ENCODE data around the gene PARP1.

The PARP1 gene

GRCh38 chr1:226397955-226398636 is 9.8 kb downstream of the PARP1 start:
- no peak for DNase-seq (ENCODE audit: low spot score)
- TF ChIP-seq CTCF (IDR thresholded peaks at IDR 0.05; ENCODE audit: extremely low read depth, missing control alignments) = no peak

GRCh38 chr1:226397011-226397926 is 10.6 kb downstream of the PARP1 start:
- TF ChIP-seq CTCF (IDR thresholded peaks at IDR 0.05; ENCODE audit: extremely low read depth, missing control alignments) = no peak
- DNase-seq (ENCODE audit: low spot score) = no peak

- no peak for DNase-seq (ENCODE audit: low spot score)
- TF ChIP-seq CTCF (IDR thresholded peaks at IDR 0.05; ENCODE audit: extremely low read depth, missing control alignments) = no peak
Measured at GRCh38 chr1:226395753-226396152, 12.1 kb downstream of the PARP1 start.

GRCh38 chr1:226394462-226394861 is 13.4 kb downstream of the PARP1 start:
- TF ChIP-seq CTCF (IDR thresholded peaks at IDR 0.05; ENCODE audit: extremely low read depth, missing control alignments) = no peak
- no peak for DNase-seq (ENCODE audit: low spot score)

- DNase-seq (ENCODE audit: low spot score) = no peak
- TF ChIP-seq CTCF (IDR thresholded peaks at IDR 0.05; ENCODE audit: extremely low read depth, missing control alignments) = no peak
Measured at GRCh38 chr1:226390681-226391080, 17.2 kb downstream of the PARP1 start.

- TF ChIP-seq CTCF (IDR thresholded peaks at IDR 0.05; ENCODE audit: extremely low read depth, missing control alignments) = no peak
- DNase-seq (ENCODE audit: low spot score) = no peak
Measured at GRCh38 chr1:226388131-226388530, 19.8 kb downstream of the PARP1 start.

- TF ChIP-seq CTCF (IDR thresholded peaks at IDR 0.05; ENCODE audit: extremely low read depth, missing control alignments) = no peak
Measured at GRCh38 chr1:226384717-226385116, 23.2 kb downstream of the PARP1 start.

More at GRCh38 chr1:226384717-226385116, 23.2 kb downstream of the PARP1 start:
- no peak for DNase-seq (ENCODE audit: low spot score)
